ENCODE measurements around the gene ATE1. TPM values are rescaled to one million over a fixed set of nuclear protein-coding genes. Genes with fewer than 3 reads are reported as not detected.

The ATE1 gene
- total and polyA plus RNA-seq, 8 donors, result 2.8 to 15.4 (median 8.5) TPM

DNA sequence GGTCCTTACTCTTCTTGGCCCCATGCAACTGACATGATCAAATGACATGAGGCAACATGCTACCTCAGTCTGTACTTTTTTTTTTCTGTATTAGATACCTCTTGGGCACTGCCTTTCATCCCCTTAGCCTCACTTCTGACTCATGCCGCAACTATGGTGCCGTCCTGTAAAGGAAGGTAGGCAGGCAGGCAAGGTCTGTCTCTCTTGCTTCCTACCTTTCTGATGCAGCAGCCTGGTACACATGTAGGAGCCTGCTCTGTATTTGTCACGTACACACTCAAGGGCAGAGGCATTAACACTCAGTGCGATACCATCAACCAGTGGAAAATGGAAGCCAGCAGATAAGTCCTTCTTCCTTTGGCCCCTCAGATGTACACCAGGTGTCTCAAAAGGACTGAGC lies 146.7 kb downstream of the ATE1 start:
- Histone ChIP-seq H3K27ac (no peak overlapping the region), H3K4me3 (no peak overlapping the region), H3K36me3 (no peaks in the 10 kb centered on the region), H3K27me3 (no peaks in the 10 kb centered on the region), H3K9me3 (no peaks in the 10 kb centered on the region), H3K4me1 (no peaks in the 10 kb centered on the region)
- TF ChIP-seq, protein P1, sequence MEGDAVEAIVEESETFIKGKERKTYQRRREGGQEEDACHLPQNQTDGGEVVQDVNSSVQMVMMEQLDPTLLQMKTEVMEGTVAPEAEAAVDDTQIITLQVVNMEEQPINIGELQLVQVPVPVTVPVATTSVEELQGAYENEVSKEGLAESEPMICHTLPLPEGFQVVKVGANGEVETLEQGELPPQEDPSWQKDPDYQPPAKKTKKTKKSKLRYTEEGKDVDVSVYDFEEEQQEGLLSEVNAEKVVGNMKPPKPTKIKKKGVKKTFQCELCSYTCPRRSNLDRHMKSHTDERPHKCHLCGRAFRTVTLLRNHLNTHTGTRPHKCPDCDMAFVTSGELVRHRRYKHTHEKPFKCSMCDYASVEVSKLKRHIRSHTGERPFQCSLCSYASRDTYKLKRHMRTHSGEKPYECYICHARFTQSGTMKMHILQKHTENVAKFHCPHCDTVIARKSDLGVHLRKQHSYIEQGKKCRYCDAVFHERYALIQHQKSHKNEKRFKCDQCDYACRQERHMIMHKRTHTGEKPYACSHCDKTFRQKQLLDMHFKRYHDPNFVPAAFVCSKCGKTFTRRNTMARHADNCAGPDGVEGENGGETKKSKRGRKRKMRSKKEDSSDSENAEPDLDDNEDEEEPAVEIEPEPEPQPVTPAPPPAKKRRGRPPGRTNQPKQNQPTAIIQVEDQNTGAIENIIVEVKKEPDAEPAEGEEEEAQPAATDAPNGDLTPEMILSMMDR (IDR thresholded peaks at IDR 0.05), result no peak
- no peak for ATAC-seq
- intact Hi-C loops (cut with DNase I), result no loop called here
- no peak for FAIRE-seq
- DNase-seq, result no peak
- WGBS, 2 donors, result 96 to 97% methylated on average over 4 of the region's 4 CpGs

DNA sequence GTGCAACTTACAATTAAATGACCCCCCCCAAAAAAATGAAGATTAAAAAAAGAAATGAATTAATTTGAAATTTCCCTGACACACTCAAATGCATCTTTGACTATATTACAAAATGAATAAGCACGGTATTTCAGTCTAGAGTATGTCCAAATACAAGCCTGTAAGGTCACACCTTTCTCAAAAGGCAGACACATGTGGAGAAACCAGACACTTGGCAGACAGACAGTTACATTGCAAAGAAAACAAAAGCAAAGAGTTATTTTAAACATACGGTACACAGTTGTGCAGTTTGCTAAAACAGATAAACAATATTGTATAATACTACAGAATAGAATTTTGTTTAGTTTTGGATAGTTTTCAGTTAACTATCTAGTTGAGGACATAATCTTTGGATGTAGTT lies 153.0 kb downstream of the ATE1 start:
- Histone ChIP-seq H3K27ac (no peak overlapping the region), H3K4me1 (peaks cover 3 to 10% (median 4%) of the 10 kb centered on the region in 3 donors)

DNA sequence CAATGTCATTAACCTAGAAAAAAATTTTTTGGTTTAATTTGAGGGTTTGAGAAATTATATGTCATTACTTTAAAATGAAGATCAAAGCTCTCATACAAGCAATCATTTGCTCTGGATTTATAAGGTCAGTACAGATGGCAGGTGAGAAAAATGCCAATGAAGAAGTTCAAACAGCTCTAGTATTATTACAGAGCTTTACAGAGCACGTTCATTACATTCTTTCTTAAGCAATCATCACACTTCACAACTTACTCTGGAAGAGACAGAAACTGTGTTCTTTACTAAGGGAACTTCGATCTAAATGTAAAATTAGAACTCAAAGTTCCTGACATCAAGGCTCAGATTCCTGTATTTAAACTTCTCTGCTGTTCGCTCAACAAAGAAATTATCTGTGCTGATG lies 153.4 kb downstream of the ATE1 start:
- ATAC-seq, result peak in 2 of 4 donors; percentile 52 to 53
- 59 to 69% methylated on average over 3 of the region's 3 CpGs for WGBS, 2 donors
- FAIRE-seq, result no peak

More for the DNA sequence above, 153.0 kb downstream of the ATE1 start:
- FAIRE-seq (no peak), DNase-seq (no peak), ATAC-seq (no peak)
- H3K27me3 ChIP-seq, result no peaks in the 10 kb centered on the region
- H3K4me3 ChIP-seq, result no peak overlapping the region
- H3K36me3 ChIP-seq, result no peaks in the 10 kb centered on the region
- 29 to 32% methylated on average over 2 of the region's 2 CpGs for WGBS, 2 donors
- TF ChIP-seq, protein P1 (IDR thresholded peaks at IDR 0.05), result no peak
- intact Hi-C loops (cut with DNase I), result no loop called here
- no peaks in the 10 kb centered on the region for H3K9me3 ChIP-seq

DNA sequence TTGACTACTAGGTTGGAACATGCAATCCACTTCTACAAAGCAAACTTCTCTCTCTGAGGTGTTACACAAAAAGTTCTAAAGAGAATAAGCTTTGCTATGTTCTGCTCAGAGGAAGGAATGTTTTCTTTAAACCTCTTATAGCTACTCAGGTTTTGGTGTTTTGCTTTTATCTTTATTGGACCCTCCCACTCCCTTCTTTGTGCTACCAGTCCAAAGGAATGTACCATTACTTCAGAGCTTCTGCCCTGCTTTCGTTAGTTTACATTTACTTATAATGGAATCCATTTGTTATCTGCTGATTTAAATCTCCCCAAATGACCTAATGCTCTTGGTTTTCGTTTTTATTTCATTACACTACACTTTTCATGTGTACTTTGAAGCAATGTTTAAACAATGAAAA lies 154.9 kb downstream of the ATE1 start:
- peaks cover 3 to 10% (median 4%) of the 10 kb centered on the region in 3 donors for H3K4me1 ChIP-seq
- H3K4me3 ChIP-seq, result no peak overlapping the region
- intact Hi-C loops (cut with DNase I), result no loop called here
- TF ChIP-seq, protein P1 (IDR thresholded peaks at IDR 0.05), result no peak
- no peak for FAIRE-seq
- H3K36me3 ChIP-seq, result no peaks in the 10 kb centered on the region
- no peaks in the 10 kb centered on the region for H3K9me3 ChIP-seq
- ATAC-seq, result no peak
- WGBS, 2 donors, result 63 to 68% methylated on average over 2 of the region's 2 CpGs
- no peak overlapping the region for H3K27ac ChIP-seq
- no peaks in the 10 kb centered on the region for H3K27me3 ChIP-seq
- DNase-seq, result no peak

More for the DNA sequence above, 153.4 kb downstream of the ATE1 start:
- Histone ChIP-seq H3K27ac (no peak overlapping the region), H3K36me3 (no peaks in the 10 kb centered on the region), H3K4me1 (peaks cover 3 to 10% (median 4%) of the 10 kb centered on the region in 3 donors), H3K9me3 (no peaks in the 10 kb centered on the region), H3K27me3 (no peaks in the 10 kb centered on the region), H3K4me3 (no peak overlapping the region)
- intact Hi-C loops (cut with DNase I), result no loop called here
- DNase-seq, result no peak
- TF ChIP-seq, protein P1 (IDR thresholded peaks at IDR 0.05), result no peak

DNA sequence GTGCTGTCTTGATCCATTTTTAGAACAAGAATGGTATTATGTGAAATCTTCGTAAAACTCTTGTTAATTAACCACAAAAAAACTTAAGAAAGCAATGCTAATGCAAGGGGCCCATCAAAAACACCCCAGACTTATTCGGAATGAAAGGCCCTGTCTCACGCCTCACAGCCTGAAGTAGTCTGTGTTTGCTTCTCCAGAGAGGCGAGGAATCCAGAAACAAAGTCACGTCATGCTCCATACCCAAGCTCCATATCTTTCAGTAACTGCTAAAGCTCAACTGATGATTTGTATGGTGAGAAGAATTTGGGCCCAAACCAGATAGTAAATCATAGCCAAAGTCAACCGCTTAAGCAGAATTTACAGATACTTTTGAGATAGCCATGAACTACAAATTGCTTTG lies 155.4 kb downstream of the ATE1 start:
- ATAC-seq, result no peak
- TF ChIP-seq, protein P1 (IDR thresholded peaks at IDR 0.05), result no peak
- no peak for FAIRE-seq
- H3K4me3 ChIP-seq, result no peak overlapping the region
- 97% methylated on average over 6 of the region's 6 CpGs for WGBS, 2 donors
- H3K36me3 ChIP-seq, result no peaks in the 10 kb centered on the region
- H3K27ac ChIP-seq, result no peak overlapping the region
- intact Hi-C loops (cut with DNase I), result no loop called here
- no peak for DNase-seq
- peaks cover 3 to 10% (median 4%) of the 10 kb centered on the region in 3 donors for H3K4me1 ChIP-seq
- H3K27me3 ChIP-seq, result no peaks in the 10 kb centered on the region
- no peaks in the 10 kb centered on the region for H3K9me3 ChIP-seq
